Uterus (tissue), 2 donors: ENCODE results near the gene CACNA1C.

ENCODE experiments used
- CTCF ChIP-seq, 4 experiments: fragments of 200-600 bp in 2 of 4; fragments of 450-650 bp in 2 of 4; sonication (generic) in 2 of 4; IDR thresholded peaks; one replicate each; pipeline ENCODE4 v1.5.1; 2016 to 2019; ENCODE audit warnings: antibody characterized with exemption in 4 of 4, mild to moderate bottlenecking in 2 of 4, moderate library complexity in 1 of 4
- POLR2A ChIP-seq, 2 donors: fragments of 450-650 bp; IDR thresholded peaks; one replicate each; pipeline ENCODE4 v1.6.1; 2016; ENCODE audit warnings: antibody characterized with exemption in 2 of 2, mild to moderate bottlenecking in 1 of 2, moderate library complexity in 1 of 2

DNA sequence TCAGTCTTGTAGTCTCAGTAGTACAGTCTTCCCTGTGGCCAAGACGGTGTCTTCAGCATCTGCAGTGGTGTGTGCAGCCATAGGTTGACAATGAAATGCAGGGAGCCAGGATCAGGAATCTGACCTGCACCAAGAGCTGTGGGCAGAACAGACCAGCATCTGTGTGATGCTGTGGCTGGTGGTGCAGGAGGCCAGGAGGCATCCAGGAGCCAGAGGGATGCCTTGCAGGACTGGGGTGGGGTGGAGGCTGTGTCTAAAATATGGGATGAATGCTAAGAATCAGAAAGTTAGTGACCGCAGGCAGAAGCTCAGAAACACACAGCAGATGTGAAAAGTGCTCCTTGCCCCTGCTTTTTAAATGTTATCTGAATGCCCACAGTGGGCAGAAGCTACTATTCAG is 209.7 kb downstream of the CACNA1C start:
- no peak for TF ChIP-seq CTCF (IDR thresholded peaks at IDR 0.05)
- no peak for TF ChIP-seq POLR2A (IDR thresholded peaks at IDR 0.05)
